Activated T-helper 9 cell treated with anti-CD3 and anti-CD28 coated beads, Interleukin-2, amount 50 U/mL, for 16 hours (primary cell): ENCODE data around the gene GBE1.
"Not testable (repeated sequence)": the region's sequence is repeated elsewhere in the genome, so short reads cannot be mapped to it uniquely, and the experiment has no call there.

Source experiments
- DNase-seq: peaks from one replicate; pipeline ENCODE4 v3.0.0-alpha.2; 2020; ENCODE audit warnings: low read depth

Gene GBE1

DNA sequence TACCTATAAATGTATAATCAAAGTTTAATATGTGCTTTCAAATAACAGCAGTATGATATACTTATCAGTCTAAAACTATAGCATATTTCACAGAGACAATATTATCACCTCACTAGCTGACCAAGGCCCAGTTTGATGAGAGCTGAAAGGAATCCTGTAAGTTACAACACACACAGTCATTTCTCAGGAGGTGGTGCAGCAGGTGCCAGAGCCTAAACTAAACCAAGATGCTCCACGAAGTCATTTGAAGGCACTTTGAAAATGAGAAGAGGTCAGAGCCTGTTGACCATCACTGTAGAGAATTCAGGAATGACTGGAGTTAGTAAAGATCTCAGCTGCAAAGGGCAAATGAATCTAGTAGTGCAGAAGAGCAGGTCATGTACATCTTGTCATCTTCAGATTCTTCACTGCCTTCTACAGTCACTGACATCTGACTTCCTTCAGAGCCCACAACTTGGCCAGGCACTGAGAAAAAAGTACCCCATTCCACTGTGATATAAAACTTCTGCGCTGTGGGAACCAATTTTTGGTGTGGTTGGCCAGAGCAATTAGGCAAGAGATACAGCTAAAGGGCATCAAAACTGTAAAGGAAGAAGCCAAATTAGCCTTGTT is 7.9 kb downstream of the GBE1 start:
- DNase-seq, result no peak

DNA sequence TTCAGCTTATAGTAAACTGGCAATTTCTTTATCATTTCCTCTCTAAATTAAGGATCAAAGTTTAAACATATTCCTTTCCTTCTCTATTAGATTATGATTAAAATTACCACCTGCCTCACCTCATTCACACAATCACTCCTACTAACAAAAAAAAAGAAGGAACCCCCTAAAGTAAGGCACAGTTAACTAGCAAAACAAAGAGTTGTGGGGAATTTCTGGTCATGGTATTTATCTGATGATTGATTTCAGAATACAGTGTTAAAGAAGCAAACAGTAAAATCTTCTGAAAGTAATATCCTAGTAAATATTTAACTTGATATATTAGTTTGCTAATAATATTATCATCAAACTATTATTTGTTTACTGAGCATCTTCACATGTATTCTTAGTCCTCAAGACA is 8.8 kb downstream of the GBE1 start:
- DNase-seq, result no peak

DNA sequence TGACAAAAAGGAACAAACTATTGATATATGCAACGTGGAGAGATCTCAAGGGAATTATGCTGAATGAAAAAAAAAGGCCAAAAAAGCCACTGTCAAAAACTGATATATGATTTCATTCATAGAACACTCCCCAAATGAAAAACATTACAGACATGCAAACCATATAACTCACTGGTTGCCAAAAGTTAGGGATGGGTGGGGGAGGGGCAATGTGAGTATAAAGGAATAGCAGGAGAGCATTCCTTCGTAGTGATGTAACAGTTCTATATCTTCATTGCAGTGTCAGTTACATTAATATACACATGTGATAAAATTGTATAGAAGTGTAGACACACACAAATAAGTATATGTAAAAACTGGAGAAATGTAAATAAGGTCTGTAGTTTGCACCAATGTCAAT is 12.2 kb downstream of the GBE1 start:
- no peak for DNase-seq

DNA sequence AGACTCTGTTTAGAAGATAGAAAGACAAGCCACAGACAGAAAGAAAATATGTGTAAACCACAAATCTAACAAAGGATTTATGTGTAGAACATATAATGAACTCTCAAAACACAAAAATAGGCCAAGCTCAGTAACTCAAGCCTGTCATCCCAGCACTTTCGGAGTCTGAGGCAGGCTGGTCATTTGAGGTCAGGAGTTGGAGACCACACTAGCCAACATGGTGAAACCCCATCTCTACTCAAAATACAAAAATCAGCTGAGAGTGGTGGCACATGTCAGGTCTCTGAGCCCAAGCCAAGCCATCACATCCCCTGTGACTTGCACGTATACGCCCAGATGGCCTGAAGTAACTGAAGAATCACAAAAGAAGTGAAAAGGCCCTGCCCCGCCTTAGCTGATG is 14.2 kb downstream of the GBE1 start:
- DNase-seq, result not testable (repeated sequence)

DNA sequence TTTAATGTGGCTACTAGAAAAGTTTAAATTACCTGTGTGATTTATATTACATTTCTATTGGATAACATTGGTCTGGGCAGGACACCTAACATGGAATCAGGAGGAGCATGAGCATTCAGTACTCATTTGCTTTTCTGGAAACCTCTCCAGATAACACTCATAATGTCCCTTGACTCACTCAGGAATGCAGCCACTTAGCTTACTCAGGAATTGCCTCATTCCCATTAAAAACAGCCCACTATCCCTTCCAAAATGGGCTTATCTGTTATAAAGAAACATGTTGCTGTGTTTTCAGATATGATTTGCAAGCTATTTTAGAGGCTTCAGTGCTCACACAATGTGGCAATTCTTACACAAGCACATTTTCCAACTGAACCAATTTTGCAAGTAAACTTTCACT is 17.1 kb downstream of the GBE1 start:
- DNase-seq, result no peak

DNA sequence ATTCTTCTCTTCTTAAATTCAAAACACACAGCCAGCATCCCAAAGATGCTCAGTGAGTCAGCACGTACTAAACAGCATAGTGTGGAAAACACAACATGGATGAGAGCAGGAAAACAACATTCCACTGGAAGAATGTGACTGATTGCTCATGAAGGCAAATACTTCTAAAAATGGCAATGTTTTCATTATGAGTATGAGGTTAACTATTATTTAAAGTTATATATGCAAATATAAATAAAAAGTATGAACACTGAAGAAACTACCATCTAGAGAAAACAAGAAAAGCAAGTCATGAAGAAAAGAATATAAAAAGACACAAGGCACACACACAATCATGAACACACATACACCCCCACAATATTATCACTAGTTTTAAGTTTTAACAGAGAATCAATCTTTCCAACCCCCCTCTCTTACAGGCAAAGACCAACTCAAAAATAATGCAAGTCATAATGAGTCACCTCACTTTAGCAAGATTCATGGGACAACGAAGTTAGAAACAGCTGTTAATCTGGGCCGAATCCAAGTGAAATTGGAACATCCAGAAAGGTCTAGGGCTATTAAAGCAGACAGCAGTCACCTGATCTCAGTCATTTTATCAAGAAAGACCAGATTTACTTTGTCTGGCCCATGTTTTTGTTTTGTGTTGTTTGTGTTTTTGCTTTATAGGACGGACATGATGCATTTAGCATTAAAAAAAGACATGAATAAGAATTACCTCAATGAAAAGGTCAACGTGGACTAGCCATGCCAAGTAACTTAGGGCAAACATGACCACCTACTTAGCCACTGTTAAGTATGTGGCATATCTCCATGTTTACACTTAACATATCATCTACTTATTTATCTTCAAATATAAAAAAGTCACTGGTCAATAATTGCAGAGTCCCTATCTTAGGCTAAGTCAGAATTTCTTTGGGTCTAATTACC is 18.1 kb downstream of the GBE1 start:
- no peak for DNase-seq

DNA sequence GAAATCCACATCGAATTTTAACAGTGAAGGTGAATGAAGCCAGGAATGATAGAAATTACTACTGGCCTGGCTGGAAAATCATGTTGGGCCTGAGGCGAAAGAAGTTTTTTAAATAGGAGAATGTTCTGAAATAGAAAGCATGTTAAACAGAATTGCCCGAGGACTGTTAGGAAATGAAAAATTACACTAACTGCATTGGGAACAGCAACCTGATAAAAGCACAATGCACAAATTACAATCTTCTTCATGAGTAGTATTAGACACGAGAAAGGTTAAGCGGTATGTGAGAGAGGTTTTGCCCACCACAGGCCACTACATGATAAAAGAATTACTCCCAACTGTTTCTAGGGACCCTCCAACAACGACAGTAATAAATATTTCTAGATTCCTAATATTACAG is 18.9 kb downstream of the GBE1 start:
- DNase-seq, result no peak

DNA sequence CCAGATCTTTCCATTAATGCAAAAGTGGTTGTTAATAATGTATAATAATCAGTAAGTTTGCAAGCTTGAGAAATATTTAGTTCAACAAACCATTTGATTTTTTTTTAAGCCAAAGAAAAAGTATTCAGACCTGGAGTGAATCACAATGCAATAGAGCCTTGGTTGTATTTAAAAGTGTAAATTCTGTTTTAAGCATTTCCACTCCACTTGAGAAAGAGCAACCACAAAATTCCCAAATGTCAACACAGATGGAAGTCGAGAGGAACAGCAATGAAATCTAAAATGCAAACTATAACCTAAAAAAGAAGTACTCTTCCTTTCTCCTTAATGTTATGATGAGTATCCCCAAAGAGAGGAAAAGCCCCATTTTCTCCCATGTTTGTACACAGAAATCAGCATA is 20.2 kb downstream of the GBE1 start:
- no peak for DNase-seq

DNA sequence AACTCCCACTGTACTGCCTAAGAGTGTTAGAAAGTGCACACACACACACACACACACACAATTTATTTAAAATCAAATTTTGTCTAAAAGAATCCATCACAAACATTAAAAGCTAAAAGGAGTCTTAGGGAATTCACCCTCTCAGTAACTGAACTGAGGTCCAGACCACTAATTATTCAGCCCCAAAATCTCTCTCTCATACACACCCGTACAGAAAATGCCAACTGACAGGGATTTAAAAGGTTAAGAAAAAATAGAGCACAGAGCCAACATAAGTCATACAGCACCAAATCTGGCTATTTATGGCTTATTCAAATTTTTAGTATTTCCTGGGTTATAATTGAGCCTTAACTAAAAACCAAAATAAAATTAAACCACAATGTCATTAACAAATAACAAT is 20.7 kb downstream of the GBE1 start:
- no peak for DNase-seq

DNA sequence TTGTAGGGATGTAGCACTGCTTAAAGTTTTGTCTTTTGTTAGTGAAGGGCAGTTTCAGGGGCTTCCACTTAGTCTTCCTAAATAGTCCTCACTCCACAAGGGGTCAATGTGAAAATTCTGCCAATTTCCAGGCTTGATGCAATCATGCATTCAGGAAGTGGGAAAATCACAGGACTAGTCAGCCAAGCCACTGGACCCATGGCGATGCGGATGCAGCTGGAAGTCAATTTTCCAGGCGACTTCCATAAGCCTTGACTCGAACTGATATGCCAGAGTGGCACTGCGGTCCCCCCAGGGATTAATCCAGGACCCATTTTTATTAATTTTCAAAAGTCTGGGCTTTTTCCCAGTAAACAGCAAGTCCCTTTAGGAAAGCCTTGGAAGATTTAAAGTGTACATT is 26.1 kb downstream of the GBE1 start:
- DNase-seq, result no peak

DNA sequence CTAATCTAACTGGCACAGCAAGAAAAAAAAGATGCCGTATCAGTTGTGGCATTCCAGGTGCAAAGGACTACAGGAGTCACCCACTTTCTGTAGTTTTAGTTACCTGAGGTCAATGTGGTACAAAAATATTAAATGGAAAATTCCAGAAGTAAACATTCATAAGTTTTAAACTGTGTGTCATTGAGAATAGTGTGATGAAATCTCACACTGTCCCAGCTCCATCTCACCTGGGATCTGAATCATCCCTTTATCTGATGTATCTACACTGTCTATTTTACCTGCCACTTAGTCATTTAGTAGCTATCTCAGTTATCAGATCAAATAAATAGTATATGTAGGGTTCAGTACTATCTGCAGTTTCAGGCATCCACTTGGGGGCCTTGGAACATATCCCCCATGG is 26.7 kb downstream of the GBE1 start:
- no peak for DNase-seq

DNA sequence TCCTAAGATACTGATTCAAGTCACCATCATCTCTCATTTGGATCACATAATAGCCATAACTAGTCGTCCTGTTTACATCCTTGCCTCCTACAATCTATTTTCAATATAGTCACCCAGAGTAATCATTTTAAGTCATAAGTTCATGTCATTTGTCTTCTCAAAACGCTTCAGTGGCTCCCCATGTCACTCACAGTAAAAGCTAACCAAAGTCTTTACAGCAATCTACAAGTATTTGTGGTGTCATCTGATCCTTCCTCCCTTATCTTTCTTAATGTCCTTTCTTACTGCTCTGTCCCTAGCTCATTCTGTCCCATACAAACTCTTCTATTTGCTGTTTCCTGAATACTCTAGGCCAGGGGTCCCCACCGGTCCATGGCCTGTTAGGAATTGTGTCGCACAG is 28.8 kb downstream of the GBE1 start:
- DNase-seq, result no peak

DNA sequence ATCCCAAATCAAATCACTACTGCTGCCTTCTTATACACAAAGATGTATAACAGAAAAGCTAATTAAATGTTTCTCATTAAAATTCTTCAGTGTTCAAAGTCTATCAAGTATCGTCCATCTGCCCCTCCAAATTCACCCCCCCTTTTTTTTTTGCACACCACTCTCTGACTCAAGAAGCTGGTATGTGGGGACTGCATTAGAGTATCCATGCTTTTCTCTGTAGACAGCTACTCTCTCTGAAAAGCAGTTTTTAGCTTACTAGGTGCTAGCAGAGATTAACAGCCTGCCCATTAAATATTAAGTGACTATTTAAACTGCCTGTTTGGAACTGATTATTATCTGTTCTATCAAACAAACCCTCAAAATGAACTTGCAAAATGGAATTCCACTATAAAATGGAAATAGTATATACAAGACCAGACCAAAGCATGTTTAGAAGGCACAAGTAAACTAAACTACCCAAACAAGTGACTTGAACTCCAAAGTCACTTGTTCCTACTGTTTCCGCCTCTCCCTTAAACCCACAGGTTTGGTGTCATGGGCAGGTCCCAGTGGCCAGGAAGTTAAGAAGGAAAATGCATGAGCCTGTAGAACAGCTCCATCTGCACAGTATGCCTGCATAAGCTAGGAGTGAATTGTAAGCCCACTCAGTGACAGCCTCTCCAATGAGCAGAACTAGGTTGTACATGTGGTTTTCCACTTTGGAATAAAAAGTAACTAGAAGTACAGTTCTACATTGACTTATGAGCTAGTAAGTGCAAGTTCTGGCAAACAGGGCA is 32.5 kb downstream of the GBE1 start:
- DNase-seq, result no peak

DNA sequence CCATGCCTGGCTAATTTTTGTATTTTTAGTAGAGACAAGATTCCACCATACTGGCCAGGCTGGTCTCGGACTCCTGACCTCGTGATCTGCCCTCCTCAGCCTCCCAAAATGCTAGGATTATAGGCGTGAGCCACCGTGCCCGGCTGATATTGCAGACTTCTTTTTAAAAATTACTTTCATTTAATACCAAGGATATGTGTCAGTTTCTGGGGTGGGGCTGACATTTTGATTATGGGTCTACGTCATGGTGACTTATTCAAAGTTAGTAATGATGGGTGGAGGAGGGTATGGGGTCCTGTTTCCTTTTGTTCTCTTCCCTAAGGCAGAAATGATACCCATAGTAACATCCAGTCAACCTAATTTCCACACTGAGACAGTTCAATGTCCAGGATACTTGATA is 34.7 kb downstream of the GBE1 start:
- DNase-seq, result no peak

DNA sequence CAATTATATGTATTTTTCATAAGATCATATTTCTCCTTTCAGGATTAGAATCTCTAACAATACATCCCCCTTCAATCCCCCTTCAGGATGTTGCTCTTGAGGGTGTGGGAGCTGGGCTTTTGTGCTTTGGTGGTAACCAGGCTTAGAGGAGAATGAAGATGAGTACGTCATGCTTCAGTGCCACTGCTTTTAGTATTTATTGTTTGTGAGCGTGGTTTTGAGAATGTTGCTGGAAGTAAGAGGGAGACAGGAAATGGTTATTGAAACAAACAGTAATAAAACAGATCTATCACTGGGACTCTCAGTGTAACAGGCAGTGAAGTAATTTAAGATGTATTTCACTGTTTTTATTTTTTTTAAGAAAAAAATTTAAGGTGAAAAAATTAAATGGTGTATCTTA is 35.3 kb downstream of the GBE1 start:
- DNase-seq, result no peak

DNA sequence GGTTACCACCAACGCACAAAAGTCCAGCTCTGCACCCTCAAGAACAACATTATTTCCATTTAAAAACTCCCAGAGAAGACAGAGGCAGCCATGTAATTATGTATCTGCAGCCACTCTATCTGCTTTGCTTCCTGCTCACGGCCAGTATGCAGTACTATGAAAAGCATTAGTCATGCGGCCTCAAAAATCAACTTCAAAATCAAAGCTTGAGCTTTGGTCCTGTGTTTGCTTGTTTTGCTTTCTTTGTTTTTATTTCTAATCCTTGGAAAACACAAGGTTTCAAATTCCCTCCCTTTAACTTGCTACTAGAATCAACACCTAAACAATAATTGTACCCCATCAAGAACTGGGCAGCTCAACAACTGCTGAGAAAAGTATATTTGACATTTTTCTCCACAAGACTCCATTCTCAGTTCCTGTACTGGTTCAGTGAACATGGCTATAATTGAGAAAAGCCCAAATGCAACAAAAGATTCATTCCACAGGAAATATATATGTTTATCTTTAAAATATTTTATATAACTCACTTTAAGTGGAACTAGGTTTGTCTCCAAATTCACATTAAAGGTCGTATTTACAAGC is 37.6 kb downstream of the GBE1 start:
- no peak for DNase-seq

DNA sequence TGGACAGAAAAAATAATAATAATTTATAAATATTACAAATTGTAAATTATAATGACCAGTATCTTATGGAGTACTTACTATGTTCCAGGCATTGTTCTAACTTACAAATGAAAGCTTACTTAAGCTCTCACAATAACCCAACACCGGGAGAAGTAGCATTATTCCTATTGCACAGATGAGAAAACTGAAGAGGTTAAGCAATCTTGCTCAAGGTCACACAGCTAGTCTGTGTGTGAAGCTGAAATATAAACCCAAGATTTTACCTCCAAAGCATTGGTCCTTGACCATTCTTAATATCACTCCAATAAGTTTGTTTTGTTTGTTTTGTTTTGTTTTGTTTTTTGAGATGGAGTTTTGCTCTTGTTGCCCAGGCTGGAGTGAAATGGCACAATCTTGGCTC is 43.1 kb downstream of the GBE1 start:
- no peak for DNase-seq

DNA sequence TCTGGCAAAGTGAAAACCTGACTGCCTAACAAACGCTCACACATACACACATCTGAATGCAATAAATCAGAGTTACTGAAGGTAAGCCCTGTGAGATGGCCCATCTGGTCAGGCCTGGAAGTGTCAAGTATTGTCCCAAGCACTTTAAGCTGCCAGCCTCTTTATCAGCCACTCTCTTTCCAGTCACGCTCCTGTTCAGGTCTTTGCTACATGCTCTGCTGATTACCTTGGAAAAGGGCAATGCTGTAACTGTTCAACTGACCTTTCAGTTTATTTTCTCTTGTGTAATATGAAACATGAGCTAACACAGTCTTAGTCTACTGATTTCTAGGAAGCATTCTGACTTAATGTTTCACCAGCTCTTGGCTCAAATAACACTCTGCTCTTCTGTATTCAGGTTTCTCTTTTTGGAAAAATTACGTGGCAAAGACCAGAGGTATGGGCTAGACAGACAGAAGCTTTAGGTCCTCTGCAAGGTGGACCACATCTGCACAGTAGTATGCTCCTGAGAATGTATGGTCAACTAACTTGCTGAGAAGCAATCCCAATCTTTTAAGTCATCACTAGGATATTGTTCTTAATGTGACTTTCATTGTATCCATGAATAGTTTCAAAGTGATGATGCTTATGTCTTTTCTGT is 44.5 kb downstream of the GBE1 start:
- no peak for DNase-seq

DNA sequence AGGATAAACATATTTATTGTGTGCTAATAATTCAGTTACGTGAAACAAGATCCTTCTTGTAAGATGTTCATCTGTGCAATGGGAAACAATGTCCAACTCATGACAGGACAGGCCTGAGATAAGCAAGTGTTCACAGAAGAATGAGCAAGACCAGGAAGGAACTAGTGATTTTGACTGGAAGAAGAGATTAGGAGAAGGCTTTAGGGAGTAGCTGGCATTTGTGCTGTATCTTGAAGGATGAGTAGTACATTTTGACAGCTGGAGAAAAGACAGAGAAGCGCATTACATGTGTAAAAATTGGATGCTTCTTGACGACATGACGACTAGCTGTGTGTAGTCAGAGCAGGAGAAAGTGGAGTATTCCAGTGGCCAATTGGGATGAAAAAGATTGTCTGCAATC is 48.4 kb downstream of the GBE1 start:
- DNase-seq, result no peak

DNA sequence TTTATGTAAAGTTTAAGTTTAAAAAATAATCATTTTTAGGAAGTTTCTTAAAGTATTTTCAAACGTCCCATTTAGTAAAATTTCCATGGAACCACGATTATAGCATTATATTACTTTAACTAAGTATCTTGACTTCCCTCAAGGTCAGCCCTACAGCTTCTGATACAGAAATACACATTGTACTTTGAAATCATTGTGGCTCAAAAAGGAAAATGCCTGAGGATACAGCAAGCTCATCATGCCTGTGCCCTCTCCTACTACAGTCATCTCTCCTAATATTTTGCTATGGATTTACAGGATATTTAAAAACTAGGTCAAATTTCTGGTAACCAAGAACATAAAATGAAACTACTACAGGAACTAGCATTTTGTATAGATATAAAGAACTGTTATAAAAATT is 51.8 kb downstream of the GBE1 start:
- no peak for DNase-seq

DNA sequence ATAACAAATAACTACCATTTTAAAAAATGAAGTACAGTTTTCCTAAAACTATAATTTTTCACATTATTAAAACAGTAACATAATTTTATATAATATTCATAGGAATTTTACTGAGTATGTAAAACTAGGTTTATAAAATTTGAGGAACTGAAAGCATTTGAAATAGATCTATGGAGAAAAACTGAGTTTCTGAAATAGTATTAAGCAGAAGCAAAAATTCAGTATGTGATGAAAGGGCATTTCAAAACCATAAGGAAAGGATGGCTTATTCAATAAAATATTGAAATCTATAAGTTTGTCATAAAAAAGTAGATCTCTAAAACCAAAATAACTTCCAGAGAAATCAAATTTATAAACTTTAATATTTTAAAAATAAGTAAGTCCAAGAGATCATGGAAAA is 53.4 kb downstream of the GBE1 start:
- no peak for DNase-seq

DNA sequence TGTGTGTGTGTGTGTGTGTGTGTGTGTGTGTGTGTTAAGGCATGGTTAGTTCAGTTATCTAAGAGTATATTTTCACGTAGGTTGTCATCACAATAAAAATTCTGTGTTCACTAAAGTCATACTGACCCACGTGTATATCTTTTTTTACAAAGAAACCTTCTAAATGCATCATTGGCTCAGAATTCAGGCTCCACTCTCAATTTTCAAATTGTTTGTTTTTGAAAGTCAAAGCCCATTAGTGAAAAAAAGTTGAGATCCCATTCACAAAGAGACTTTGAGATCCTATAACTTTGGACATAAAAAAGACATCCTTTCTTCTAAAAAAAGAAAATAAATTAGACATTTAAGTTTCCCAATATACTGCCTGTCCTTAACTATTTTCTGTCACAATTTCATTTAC is 59.3 kb downstream of the GBE1 start:
- DNase-seq, result no peak
